Neural cell (in vitro differentiated cells): ENCODE results near the gene COLGALT1. TPM values are rescaled to one million over a fixed set of nuclear protein-coding genes. Genes with fewer than 3 reads are reported as not detected.

Source experiments
- H2AFZ ChIP-seq: fragments of 200-600, 300-800 bp; sonication (generic), shearing (Covaris generic); 2 replicates; pipeline ENCODE4 v1.6.0; 2014; ENCODE audit warnings: low read depth, mild to moderate bottlenecking, antibody characterized with exemption, low read length, moderate library complexity
- H3F3A ChIP-seq: fragments of 200-600 bp; shearing (Covaris generic); 2 replicates; pipeline ENCODE4 v1.6.1; 2016; ENCODE audit warnings: mild to moderate bottlenecking, moderate library complexity, mixed read lengths, antibody characterized with exemption, low read length; ENCODE audit not compliant: insufficient read depth, poor library complexity, severe bottlenecking
- H3K27ac ChIP-seq: fragments of 200-600, 300-800 bp; sonication (generic), shearing (Covaris generic); 2 replicates; pipeline ENCODE4 v1.5.1; 2014; ENCODE audit warnings: mild to moderate bottlenecking, low read length, moderate library complexity
- H3K27me3 ChIP-seq: fragments of 300-800, 200-600 bp; sonication (generic), shearing (Covaris generic); 2 replicates; pipeline ENCODE4 v1.6.0; 2014; ENCODE audit warnings: mild to moderate bottlenecking, low read depth, low read length, moderate library complexity; ENCODE audit not compliant: insufficient read depth
- H3K36me3 ChIP-seq: fragments of 300-800, 200-600 bp; sonication (generic), shearing (Covaris generic); 2 replicates; pipeline ENCODE4 v1.5.1; 2014; ENCODE audit warnings: mild to moderate bottlenecking, antibody characterized with exemption, low read length, moderate library complexity; ENCODE audit not compliant: insufficient read depth
- H3K4me2 ChIP-seq: fragments of 300-800, 200-600 bp; sonication (generic), shearing (Covaris generic); 2 replicates; pipeline ENCODE4 v1.6.0; 2014; ENCODE audit warnings: mild to moderate bottlenecking, low read length
- H3K4me3 ChIP-seq: fragments of 300-800, 200-600 bp; sonication (generic), shearing (Covaris generic); 2 replicates; pipeline ENCODE4 v1.5.1; 2014; ENCODE audit warnings: mild to moderate bottlenecking, low read length, moderate library complexity
- H3K79me2 ChIP-seq: fragments of 200-600 bp; shearing (Covaris generic); replicated peaks from 2 replicates; pipeline ENCODE4 v1.6.0; 2014; ENCODE audit warnings: mild to moderate bottlenecking, low read length, moderate library complexity; ENCODE audit not compliant: insufficient read depth
- H3K9ac ChIP-seq: fragments of 300-800, 200-600 bp; sonication (generic), shearing (Covaris generic); 2 replicates; pipeline ENCODE4 v1.6.1; 2016; ENCODE audit warnings: mild to moderate bottlenecking, low read length, mixed read lengths
- H3K9me2 ChIP-seq: fragments of 200-600 bp; shearing (Covaris generic); 2 replicates; pipeline ENCODE4 v1.6.1; 2016; ENCODE audit warnings: mild to moderate bottlenecking, low read length, mixed read lengths; ENCODE audit not compliant: insufficient read depth
- H3K9me3 ChIP-seq: fragments of 200-600, 300-800 bp; sonication (generic), shearing (Covaris generic); 2 replicates; pipeline ENCODE4 v1.6.1; 2016; ENCODE audit warnings: mild to moderate bottlenecking, mixed run types, low read length, moderate library complexity, mixed read lengths
- H4K20me1 ChIP-seq: fragments of 200-600 bp; shearing (Covaris generic); 2 replicates; pipeline ENCODE4 v1.6.1; 2016; ENCODE audit warnings: mild to moderate bottlenecking, mixed run types; ENCODE audit not compliant: insufficient read depth
- EP300 ChIP-seq: fragments of 450-650 bp; conservative IDR thresholded peaks from 2 replicates; pipeline ENCODE4 v1.6.1; 2014; ENCODE audit warnings: antibody characterized with exemption, mild to moderate bottlenecking, moderate library complexity; ENCODE audit not compliant: poor library complexity, severe bottlenecking
- EZH2 ChIP-seq: fragments of 200-600, 300-800 bp; shearing (Covaris generic), sonication (generic); IDR thresholded peaks from 2 replicates; pipeline ENCODE4 v1.6.1; 2014; ENCODE audit warnings: antibody characterized with exemption, low read length, borderline replicate concordance, mild to moderate bottlenecking; ENCODE audit not compliant: insufficient read depth, poor library complexity, severe bottlenecking
- MXI1 ChIP-seq: fragments of 450-650 bp; conservative IDR thresholded peaks from 2 replicates; pipeline ENCODE4 v1.6.1; 2014; ENCODE audit warnings: antibody characterized with exemption, mild to moderate bottlenecking; ENCODE audit not compliant: poor library complexity, severe bottlenecking
- POLR2AphosphoS5 ChIP-seq: IDR thresholded peaks from 2 replicates; pipeline ENCODE4 v1.6.1; 2012
- RAD21 ChIP-seq: fragments of 450-650 bp; conservative IDR thresholded peaks from 2 replicates; pipeline ENCODE4 v1.6.1; 2014; ENCODE audit warnings: antibody characterized with exemption, mild to moderate bottlenecking, moderate library complexity
- SMC3 ChIP-seq: fragments of 450-650 bp; conservative IDR thresholded peaks from 2 replicates; pipeline ENCODE4 v1.6.1; 2014; ENCODE audit warnings: antibody characterized with exemption, mild to moderate bottlenecking, moderate library complexity; ENCODE audit not compliant: poor library complexity
- TAF1 ChIP-seq: IDR thresholded peaks from 2 replicates; pipeline ENCODE4 v1.6.1; 2012; ENCODE audit warnings: low read depth
- polyA plus RNA-seq: library from polyadenylated mRNA; depleted of rRNA; stranded (reverse); fragments of >200 nt; gene quantifications from 2 replicates; pipeline ENCODE4 v1.2.3, GENCODE V29; 2014
- TF ChIP-seq, protein P1 (sequence below): fragments of 450-650 bp; IDR thresholded peaks from 2 replicates; pipeline ENCODE4 v1.5.1; 2014; ENCODE audit warnings: antibody characterized with exemption, mild to moderate bottlenecking, moderate library complexity; ENCODE audit not compliant: poor library complexity, severe bottlenecking
- TF ChIP-seq, protein P2 (sequence below): IDR thresholded peaks from 2 replicates; pipeline ENCODE4 v1.6.1; 2012; ENCODE audit warnings: borderline replicate concordance

COLGALT1 gene
- polyA plus RNA-seq, 1 donor from 2014 or later: 18.8 TPM

- Histone ChIP-seq H3K27me3 (no peaks in the 10 kb centered on the region), H3K9ac (no peak overlapping the region), H3K9me2 (no peaks in the 10 kb centered on the region), H3K27ac (no peak overlapping the region), H3K9me3 (no peaks in the 10 kb centered on the region), H3F3A (no peaks in the 10 kb centered on the region), H3K4me2 (no peak overlapping the region), H3K79me2 (no peaks in the 10 kb centered on the region), H3K4me3 (no peak overlapping the region), H4K20me1 (no peaks in the 10 kb centered on the region), H3K36me3 (no peaks in the 10 kb centered on the region), H2AFZ (no peak overlapping the region)
- TF ChIP-seq EP300 (no peak), RAD21 (no peak), SMC3 (no peak), EZH2 (no peak), POLR2AphosphoS5 (no peak), MXI1 (no peak), TAF1 (no peak)
- TF ChIP-seq, protein P1, sequence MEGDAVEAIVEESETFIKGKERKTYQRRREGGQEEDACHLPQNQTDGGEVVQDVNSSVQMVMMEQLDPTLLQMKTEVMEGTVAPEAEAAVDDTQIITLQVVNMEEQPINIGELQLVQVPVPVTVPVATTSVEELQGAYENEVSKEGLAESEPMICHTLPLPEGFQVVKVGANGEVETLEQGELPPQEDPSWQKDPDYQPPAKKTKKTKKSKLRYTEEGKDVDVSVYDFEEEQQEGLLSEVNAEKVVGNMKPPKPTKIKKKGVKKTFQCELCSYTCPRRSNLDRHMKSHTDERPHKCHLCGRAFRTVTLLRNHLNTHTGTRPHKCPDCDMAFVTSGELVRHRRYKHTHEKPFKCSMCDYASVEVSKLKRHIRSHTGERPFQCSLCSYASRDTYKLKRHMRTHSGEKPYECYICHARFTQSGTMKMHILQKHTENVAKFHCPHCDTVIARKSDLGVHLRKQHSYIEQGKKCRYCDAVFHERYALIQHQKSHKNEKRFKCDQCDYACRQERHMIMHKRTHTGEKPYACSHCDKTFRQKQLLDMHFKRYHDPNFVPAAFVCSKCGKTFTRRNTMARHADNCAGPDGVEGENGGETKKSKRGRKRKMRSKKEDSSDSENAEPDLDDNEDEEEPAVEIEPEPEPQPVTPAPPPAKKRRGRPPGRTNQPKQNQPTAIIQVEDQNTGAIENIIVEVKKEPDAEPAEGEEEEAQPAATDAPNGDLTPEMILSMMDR: no peak
- TF ChIP-seq, protein P2, sequence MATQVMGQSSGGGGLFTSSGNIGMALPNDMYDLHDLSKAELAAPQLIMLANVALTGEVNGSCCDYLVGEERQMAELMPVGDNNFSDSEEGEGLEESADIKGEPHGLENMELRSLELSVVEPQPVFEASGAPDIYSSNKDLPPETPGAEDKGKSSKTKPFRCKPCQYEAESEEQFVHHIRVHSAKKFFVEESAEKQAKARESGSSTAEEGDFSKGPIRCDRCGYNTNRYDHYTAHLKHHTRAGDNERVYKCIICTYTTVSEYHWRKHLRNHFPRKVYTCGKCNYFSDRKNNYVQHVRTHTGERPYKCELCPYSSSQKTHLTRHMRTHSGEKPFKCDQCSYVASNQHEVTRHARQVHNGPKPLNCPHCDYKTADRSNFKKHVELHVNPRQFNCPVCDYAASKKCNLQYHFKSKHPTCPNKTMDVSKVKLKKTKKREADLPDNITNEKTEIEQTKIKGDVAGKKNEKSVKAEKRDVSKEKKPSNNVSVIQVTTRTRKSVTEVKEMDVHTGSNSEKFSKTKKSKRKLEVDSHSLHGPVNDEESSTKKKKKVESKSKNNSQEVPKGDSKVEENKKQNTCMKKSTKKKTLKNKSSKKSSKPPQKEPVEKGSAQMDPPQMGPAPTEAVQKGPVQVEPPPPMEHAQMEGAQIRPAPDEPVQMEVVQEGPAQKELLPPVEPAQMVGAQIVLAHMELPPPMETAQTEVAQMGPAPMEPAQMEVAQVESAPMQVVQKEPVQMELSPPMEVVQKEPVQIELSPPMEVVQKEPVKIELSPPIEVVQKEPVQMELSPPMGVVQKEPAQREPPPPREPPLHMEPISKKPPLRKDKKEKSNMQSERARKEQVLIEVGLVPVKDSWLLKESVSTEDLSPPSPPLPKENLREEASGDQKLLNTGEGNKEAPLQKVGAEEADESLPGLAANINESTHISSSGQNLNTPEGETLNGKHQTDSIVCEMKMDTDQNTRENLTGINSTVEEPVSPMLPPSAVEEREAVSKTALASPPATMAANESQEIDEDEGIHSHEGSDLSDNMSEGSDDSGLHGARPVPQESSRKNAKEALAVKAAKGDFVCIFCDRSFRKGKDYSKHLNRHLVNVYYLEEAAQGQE: no peak
These were observed 49.7 kb downstream of the COLGALT1 start for GRCh38 chr19:17605117-17605516.

GRCh38 chr19:17605761-17606589 is 50.5 kb downstream of the COLGALT1 start:
- Histone ChIP-seq H3K27ac (peak overlapping the region; percentile 34), H3F3A (no peaks in the 10 kb centered on the region), H3K79me2 (no peaks in the 10 kb centered on the region), H3K27me3 (no peaks in the 10 kb centered on the region), H3K9me3 (no peaks in the 10 kb centered on the region), H3K36me3 (no peaks in the 10 kb centered on the region), H3K4me3 (peak overlapping the region; percentile 68), H3K4me2 (no peak overlapping the region), H3K9me2 (no peaks in the 10 kb centered on the region), H2AFZ (no peak overlapping the region), H3K9ac (peak overlapping the region; percentile 41), H4K20me1 (no peaks in the 10 kb centered on the region)
- TF ChIP-seq RAD21 (peak; percentile 64), EP300 (no peak), EZH2 (no peak), MXI1 (peak; percentile 78), SMC3 (peak; percentile 75)
- TF ChIP-seq, protein P1: peak; percentile 89
